ENCODE data around the gene TOR4A. TPM values are rescaled to one million over a fixed set of nuclear protein-coding genes. Genes with fewer than 3 reads are reported as not detected.
"Not testable (repeated sequence)": the region's sequence is repeated elsewhere in the genome, so short reads cannot be mapped to it uniquely, and the experiment has no call there.

The TOR4A gene
- total and polyA plus RNA-seq, 5 donors from 2014 or later: 2.6 to 6.1 (median 4.1) TPM

DNA sequence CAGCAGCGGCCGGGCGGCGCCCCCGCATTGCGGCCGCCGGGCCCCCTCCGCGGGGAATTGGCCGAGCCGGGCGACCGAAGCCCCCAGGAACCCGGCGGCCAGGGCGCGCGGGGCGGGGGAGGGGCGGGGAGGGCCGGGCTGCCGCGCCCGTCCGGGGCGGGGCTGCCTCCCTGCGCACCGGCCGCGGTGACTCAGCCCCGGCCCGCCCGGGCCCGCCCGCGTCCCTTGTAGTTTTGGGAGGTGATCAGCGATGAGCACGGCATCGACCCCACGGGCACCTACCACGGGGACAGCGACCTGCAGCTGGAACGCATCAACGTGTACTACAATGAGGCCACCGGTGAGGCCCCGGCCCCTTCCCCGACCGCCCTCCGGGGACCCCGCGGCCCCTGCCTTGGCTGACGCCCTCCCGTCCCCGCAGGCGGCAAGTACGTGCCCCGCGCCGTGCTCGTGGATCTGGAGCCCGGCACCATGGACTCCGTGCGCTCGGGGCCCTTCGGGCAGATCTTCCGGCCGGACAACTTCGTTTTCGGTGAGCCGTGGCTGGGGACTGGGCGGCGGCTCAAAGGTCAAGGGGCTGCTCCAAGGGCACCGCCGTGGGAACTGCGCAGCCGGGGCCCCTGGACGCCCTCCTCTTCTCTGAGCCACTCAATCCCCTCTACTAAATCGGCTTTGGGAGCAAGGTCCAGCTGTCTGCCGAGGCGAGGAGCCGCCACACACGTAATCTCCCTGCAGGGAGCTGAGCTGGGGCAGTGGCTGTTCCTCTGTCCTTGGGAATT, 35.8 kb upstream of the TOR4A start:
- Mint-ChIP-seq H3K27ac (peak overlapping the region in 2 of 3 donors; percentile 86 to 93), H3K36me3 (peaks cover 8% of the 10 kb centered on the region), H3K27me3 (peaks cover 6% of the 10 kb centered on the region), H3K9me3 (no peaks in the 10 kb centered on the region), H3K4me3 (peak overlapping the region; percentile 89 to 96 (median 92)), H3K4me1 (peaks cover 0 to 42% (median 15%) of the 10 kb centered on the region in 4 donors)
- H3K4me1 ChIP-seq (ENCODE audit: control insufficient read depth, insufficient read depth, low read length, poor library complexity, severe bottlenecking): peaks cover 48% of the 10 kb centered on the region
- no peaks in the 10 kb centered on the region for H3K27me3 ChIP-seq (ENCODE audit: control insufficient read depth, insufficient read depth, low read length)
- H3K9me3 ChIP-seq (ENCODE audit: control insufficient read depth in 2 of 2, low read length in 2 of 2): no peaks in the 10 kb centered on the region
- peak overlapping the region; percentile 72 for H3K27ac ChIP-seq (ENCODE audit: insufficient read depth, low read length, poor library complexity, severe bottlenecking)
- peak overlapping the region; percentile 62 for H3K4me3 ChIP-seq (ENCODE audit: low read depth, low read length)
- H3K36me3 ChIP-seq (ENCODE audit: control insufficient read depth, insufficient read depth, low read length): peaks cover 5% of the 10 kb centered on the region
- ATAC-seq (ENCODE audit: low read depth in 2 of 2) (peak; percentile 16 to 17), DNase-seq (peak in 2 of 3 donors; percentile 66 to 73)

DNA sequence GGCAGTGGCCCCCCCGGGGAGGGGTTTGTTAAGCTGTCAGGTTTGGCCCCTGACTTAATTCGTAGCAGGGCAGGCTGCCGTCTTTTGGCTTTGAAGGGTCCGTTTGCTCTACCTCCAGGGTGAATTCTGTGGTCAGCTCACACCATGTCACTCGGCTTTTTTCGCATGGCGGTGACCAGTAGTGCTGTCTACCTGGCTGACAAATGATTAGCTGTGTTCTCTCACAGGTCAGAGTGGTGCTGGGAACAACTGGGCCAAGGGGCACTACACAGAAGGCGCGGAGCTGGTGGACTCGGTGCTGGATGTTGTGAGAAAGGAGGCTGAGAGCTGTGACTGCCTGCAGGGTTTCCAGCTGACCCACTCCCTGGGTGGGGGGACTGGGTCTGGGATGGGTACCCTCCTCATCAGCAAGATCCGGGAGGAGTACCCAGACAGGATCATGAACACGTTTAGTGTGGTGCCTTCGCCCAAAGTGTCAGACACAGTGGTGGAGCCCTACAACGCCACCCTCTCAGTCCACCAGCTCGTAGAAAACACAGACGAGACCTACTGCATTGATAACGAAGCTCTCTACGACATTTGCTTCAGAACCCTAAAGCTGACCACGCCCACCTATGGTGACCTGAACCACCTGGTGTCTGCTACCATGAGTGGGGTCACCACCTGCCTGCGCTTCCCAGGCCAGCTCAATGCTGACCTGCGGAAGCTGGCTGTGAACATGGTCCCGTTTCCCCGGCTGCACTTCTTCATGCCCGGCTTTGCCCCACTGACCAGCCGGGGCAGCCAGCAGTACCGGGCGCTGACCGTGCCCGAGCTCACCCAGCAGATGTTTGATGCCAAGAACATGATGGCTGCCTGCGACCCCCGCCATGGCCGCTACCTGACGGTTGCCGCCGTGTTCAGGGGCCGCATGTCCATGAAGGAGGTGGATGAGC, 35.0 kb upstream of the TOR4A start:
- peaks cover 8% of the 10 kb centered on the region for H3K36me3 Mint-ChIP-seq

DNA sequence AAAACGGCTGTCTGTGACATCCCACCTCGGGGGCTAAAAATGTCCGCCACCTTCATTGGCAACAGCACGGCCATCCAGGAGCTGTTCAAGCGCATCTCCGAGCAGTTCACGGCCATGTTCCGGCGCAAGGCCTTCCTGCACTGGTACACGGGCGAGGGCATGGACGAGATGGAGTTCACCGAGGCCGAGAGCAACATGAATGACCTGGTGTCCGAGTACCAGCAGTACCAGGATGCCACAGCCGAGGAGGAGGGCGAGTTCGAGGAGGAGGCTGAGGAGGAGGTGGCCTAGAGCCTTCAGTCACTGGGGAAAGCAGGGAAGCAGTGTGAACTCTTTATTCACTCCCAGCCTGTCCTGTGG, 34.3 kb upstream of the TOR4A start:
- not testable (repeated sequence) for H3K27me3 Mint-ChIP-seq; H3K9me3 Mint-ChIP-seq; H3K27me3 ChIP-seq (ENCODE audit: control insufficient read depth, insufficient read depth, low read length); H3K36me3 ChIP-seq (ENCODE audit: control insufficient read depth, insufficient read depth, low read length); ATAC-seq (ENCODE audit: low read depth in 2 of 2); H3K27ac Mint-ChIP-seq; H3K27ac ChIP-seq (ENCODE audit: insufficient read depth, low read length, poor library complexity, severe bottlenecking); H3K36me3 Mint-ChIP-seq; H3K9me3 ChIP-seq (ENCODE audit: control insufficient read depth in 2 of 2, low read length in 2 of 2); H3K4me3 ChIP-seq (ENCODE audit: low read depth, low read length); DNase-seq
- Mint-ChIP-seq H3K4me1 (peaks cover 0 to 34% (median 15%) of the 10 kb centered on the region in 4 donors), H3K4me3 (peak overlapping the region; percentile 28 to 88 (median 64))
- H3K4me1 ChIP-seq (ENCODE audit: control insufficient read depth, insufficient read depth, low read length, poor library complexity, severe bottlenecking): peaks cover 37% of the 10 kb centered on the region

More for the DNA sequence above, 35.0 kb upstream of the TOR4A start:
- peak in 1 of 3 donors; percentile 10 for DNase-seq
- peaks cover 39% of the 10 kb centered on the region for H3K4me1 ChIP-seq (ENCODE audit: control insufficient read depth, insufficient read depth, low read length, poor library complexity, severe bottlenecking)
- Mint-ChIP-seq H3K9me3 (no peaks in the 10 kb centered on the region), H3K4me1 (peaks cover 0 to 36% (median 15%) of the 10 kb centered on the region in 4 donors), H3K27me3 (peaks cover 6% of the 10 kb centered on the region), H3K27ac (peak overlapping the region; percentile 79 to 83 (median 80)), H3K4me3 (peak overlapping the region; percentile 86 to 89 (median 88))
- peaks cover 5% of the 10 kb centered on the region for H3K36me3 ChIP-seq (ENCODE audit: control insufficient read depth, insufficient read depth, low read length)
- no peaks in the 10 kb centered on the region for H3K9me3 ChIP-seq (ENCODE audit: control insufficient read depth in 2 of 2, low read length in 2 of 2)
- peak overlapping the region; percentile 72 for H3K27ac ChIP-seq (ENCODE audit: insufficient read depth, low read length, poor library complexity, severe bottlenecking)
- no peaks in the 10 kb centered on the region for H3K27me3 ChIP-seq (ENCODE audit: control insufficient read depth, insufficient read depth, low read length)
- ATAC-seq (ENCODE audit: low read depth in 2 of 2): no peak
- H3K4me3 ChIP-seq (ENCODE audit: low read depth, low read length): peak overlapping the region; percentile 62

DNA sequence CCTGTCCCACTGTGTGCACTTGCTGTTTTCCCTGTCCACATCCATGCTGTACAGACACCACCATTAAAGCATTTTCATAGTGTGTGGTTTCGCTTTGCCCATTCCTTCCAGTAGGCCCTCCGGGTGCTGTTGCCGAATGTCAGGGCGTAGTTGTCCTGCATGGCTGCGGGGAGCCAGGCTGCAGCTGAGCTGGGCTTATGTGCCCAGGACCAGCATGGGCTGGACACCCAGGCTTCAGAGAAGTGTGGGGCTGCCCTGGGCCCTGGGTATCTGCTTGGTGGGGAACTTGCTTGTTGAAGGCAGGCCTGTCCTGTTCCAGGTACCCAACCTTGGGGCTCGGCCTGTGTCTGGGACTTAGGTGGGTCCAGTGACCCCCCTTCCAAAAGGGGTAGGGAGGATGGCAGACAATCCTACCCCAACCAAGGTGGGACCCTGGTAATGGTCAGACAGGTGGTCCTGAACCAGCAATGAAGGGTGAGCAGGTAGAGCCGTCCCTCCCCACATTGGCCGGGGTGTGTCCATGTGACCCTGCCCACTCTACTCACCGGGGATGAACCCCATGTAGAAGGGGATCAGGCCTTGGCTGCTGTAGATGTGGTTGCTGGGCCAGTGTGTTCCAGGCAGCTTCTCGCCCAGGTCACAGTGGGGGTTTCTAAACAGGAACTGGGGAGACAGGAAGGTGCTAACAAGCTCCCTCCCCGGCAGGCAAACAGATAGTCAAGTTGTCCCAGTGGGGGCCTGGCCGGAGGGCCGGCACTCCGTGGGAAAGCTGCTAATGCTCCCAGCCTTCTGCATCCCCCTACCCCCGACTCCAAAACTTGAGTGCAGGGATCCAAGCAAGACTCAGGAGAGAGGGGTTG, 33.7 kb upstream of the TOR4A start:
- Histone ChIP-seq H3K36me3 (ENCODE audit: control insufficient read depth, insufficient read depth, low read length) (peaks cover 5% of the 10 kb centered on the region), H3K9me3 (ENCODE audit: control insufficient read depth in 2 of 2, low read length in 2 of 2) (no peaks in the 10 kb centered on the region), H3K4me1 (ENCODE audit: control insufficient read depth, insufficient read depth, low read length, poor library complexity, severe bottlenecking) (peaks cover 31% of the 10 kb centered on the region), H3K4me3 (ENCODE audit: low read depth, low read length) (no peak overlapping the region), H3K27me3 (ENCODE audit: control insufficient read depth, insufficient read depth, low read length) (no peaks in the 10 kb centered on the region), H3K27ac (ENCODE audit: insufficient read depth, low read length, poor library complexity, severe bottlenecking) (no peak overlapping the region)
- Mint-ChIP-seq H3K4me3 (peak overlapping the region; percentile 43 to 71 (median 51)), H3K27me3 (peaks cover 6% of the 10 kb centered on the region), H3K27ac (peak overlapping the region in 1 of 3 donors; percentile 38), H3K36me3 (peaks cover 8% of the 10 kb centered on the region), H3K4me1 (peaks cover 0 to 31% (median 15%) of the 10 kb centered on the region in 4 donors), H3K9me3 (no peaks in the 10 kb centered on the region)
- no peak for DNase-seq
- ATAC-seq (ENCODE audit: low read depth in 2 of 2): no peak

DNA sequence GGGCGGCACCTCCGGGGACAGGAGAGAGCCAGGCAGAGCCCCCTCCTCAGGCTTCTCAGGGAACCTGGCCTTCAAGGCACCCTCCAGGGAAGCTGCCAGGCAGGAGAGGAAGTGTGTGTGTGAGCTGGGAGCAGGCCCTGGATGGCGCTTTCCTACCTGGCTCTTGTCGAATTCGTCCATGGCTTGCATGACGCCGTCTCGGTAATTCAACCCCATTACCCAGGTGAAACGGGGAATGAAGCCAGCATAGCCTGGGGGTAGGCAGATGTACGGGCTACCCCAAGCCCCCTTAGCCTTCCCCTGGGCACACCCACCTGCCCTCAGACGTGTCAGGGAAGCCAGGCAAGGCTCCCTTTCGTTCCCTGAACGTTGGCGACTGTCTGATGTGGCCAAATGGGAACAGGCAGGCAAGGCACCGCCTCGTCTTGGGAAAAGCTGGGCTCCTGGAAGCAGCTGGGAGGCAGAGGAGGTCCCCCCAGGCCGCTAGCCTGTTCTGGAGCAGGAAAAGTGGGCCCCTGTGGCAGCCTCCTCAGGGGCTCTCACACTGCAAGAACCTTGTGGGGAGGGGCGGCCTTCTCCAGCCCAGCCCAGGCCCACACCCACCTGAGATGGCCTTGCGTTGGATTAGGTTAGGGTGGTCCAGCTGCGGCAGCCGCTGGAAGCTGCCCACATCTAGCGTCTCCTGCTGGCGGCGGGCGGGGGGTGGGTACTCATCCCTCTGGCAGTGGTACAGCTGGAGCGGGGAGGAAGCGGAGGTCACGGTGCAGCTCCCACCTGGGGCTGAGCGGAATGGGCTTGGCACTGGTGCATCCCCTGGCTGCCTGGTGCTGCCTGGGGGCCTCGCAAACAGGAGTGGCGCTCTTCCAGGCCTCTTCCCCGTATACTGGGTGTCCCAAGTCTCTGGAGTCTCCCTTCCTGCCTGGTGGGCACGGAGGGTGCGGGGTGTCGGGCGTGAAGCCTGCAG, 32.8 kb upstream of the TOR4A start:
- Histone ChIP-seq H3K27ac (ENCODE audit: insufficient read depth, low read length, poor library complexity, severe bottlenecking) (no peak overlapping the region), H3K9me3 (ENCODE audit: control insufficient read depth in 2 of 2, low read length in 2 of 2) (no peaks in the 10 kb centered on the region), H3K4me1 (ENCODE audit: control insufficient read depth, insufficient read depth, low read length, poor library complexity, severe bottlenecking) (peaks cover 23% of the 10 kb centered on the region), H3K36me3 (ENCODE audit: control insufficient read depth, insufficient read depth, low read length) (peaks cover 5% of the 10 kb centered on the region), H3K4me3 (ENCODE audit: low read depth, low read length) (no peak overlapping the region), H3K27me3 (ENCODE audit: control insufficient read depth, insufficient read depth, low read length) (no peaks in the 10 kb centered on the region)
- H3K4me3 Mint-ChIP-seq: peak overlapping the region in 2 of 4 donors; percentile 15 to 41
- H3K36me3 Mint-ChIP-seq: peaks cover 8% of the 10 kb centered on the region
- DNase-seq (no peak), ATAC-seq (ENCODE audit: low read depth in 2 of 2) (no peak)
- no peaks in the 10 kb centered on the region for H3K9me3 Mint-ChIP-seq
- peaks cover 0 to 24% (median 13%) of the 10 kb centered on the region in 4 donors for H3K4me1 Mint-ChIP-seq
- peaks cover 6% of the 10 kb centered on the region for H3K27me3 Mint-ChIP-seq
- H3K27ac Mint-ChIP-seq: peak overlapping the region in 1 of 3 donors; percentile 32

DNA sequence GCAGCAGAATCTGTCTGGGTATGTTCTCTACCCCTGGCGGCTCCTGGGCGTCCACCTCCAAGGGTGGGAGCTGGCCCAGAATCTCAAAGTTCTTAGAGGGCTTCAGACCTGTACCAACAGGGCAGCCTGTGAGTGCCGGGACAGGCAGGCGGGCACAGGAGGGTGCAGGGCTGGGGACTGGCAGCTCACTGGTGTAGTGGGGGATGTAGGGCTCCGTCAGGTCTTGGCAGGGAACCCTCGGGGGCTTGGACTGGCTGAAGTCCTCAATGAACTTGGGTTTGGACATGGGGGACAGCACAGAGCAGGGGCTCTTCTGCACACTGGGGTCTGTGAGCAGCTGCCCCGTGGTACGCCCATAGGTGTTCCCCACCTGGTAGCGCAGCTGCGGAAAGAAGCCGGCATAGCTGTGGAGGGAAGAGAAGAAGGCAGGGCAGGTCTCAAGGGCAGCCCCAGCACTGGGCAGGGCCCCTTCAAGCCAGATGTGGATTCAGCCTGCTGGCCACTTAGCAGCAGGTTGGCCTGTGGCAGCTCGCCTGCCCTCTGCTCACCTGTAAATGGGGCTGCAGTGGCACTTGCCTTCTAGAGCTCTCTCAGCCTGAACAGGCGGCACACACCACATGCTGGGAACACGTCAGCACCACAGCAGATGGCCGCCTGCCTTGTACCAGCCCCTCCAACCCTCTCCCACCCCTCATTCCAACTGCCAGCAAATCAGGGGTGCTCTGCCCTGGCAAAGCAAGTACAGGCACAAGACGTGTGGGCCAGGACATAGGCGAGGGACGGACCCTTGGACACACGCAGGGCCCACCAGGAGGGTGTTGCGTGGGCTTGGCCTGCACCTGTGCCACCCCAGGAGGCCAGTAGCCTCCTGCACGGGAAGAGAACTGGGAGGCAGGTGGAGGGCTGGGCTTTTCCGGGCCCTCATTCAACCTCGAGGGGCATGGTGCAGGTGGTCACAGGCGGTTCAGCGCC, 31.8 kb upstream of the TOR4A start:
- DNase-seq (no peak), ATAC-seq (ENCODE audit: low read depth in 2 of 2) (no peak)
- H3K27ac ChIP-seq (ENCODE audit: insufficient read depth, low read length, poor library complexity, severe bottlenecking): no peak overlapping the region
- H3K4me3 ChIP-seq (ENCODE audit: low read depth, low read length): no peak overlapping the region
- H3K4me1 ChIP-seq (ENCODE audit: control insufficient read depth, insufficient read depth, low read length, poor library complexity, severe bottlenecking): peaks cover 16% of the 10 kb centered on the region
- peaks cover 8% of the 10 kb centered on the region for H3K36me3 Mint-ChIP-seq
- H3K36me3 ChIP-seq (ENCODE audit: control insufficient read depth, insufficient read depth, low read length): peaks cover 5% of the 10 kb centered on the region
- H3K27me3 ChIP-seq (ENCODE audit: control insufficient read depth, insufficient read depth, low read length): no peaks in the 10 kb centered on the region
- peak overlapping the region in 2 of 4 donors; percentile 7 to 41 for H3K4me3 Mint-ChIP-seq
- H3K9me3 ChIP-seq (ENCODE audit: control insufficient read depth in 2 of 2, low read length in 2 of 2): no peaks in the 10 kb centered on the region
- peaks cover 0 to 21% (median 11%) of the 10 kb centered on the region in 4 donors for H3K4me1 Mint-ChIP-seq
- peaks cover 6% of the 10 kb centered on the region for H3K27me3 Mint-ChIP-seq
- no peak overlapping the region for H3K27ac Mint-ChIP-seq
- no peaks in the 10 kb centered on the region for H3K9me3 Mint-ChIP-seq
